ENCODE results near the gene TPST1. TPM values are rescaled to one million over a fixed set of nuclear protein-coding genes. Genes with fewer than 3 reads are reported as not detected.
"Not testable (repeated sequence)": the region's sequence is repeated elsewhere in the genome, so short reads cannot be mapped to it uniquely, and the experiment has no call there.

Gene TPST1
- total RNA-seq, 4 donors from 2014 or later: 1.4 to 3.7 (median 3.0) TPM

GRCh38 chr7:66213637-66214036 lies 8.5 kb downstream of the TPST1 start:
- Histone ChIP-seq H3K4me1 (no peaks in the 10 kb centered on the region), H3K4me3 (no peak overlapping the region), H3K36me3 (no peaks in the 10 kb centered on the region), H3K9me3 (no peaks in the 10 kb centered on the region), H3K27me3 (no peaks in the 10 kb centered on the region), H3K27ac (no peak overlapping the region)
- intact Hi-C loops (cut with DNase I; ENCODE audit: low total_unique reads): no loop called here
- no peak for ATAC-seq
- no peak for TF ChIP-seq CTCF (IDR thresholded peaks at IDR 0.05 in 4 of 5, conservative IDR thresholded peaks at IDR 0.05 in 1 of 5)
- TF ChIP-seq POLR2A (IDR thresholded peaks at IDR 0.05): no peak
- in situ Hi-C loops (cut with MboI; ENCODE audit: low sequenced_read_pairs in 4 of 4): no loop called here
- no peak for DNase-seq

GRCh38 chr7:66216687-66217086 lies 11.6 kb downstream of the TPST1 start:
- in situ Hi-C loops (cut with MboI; ENCODE audit: low sequenced_read_pairs in 4 of 4): no loop called here
- no peak for ATAC-seq
- no peak for TF ChIP-seq CTCF (IDR thresholded peaks at IDR 0.05 in 4 of 5, conservative IDR thresholded peaks at IDR 0.05 in 1 of 5)
- no peak for TF ChIP-seq POLR2A (IDR thresholded peaks at IDR 0.05)
- intact Hi-C loops (cut with DNase I; ENCODE audit: low total_unique reads): no loop called here
- H3K4me3 ChIP-seq: no peak overlapping the region
- H3K27ac ChIP-seq: no peak overlapping the region
- no peak for DNase-seq
- no peaks in the 10 kb centered on the region for H3K9me3 ChIP-seq
- H3K27me3 ChIP-seq: no peaks in the 10 kb centered on the region
- no peaks in the 10 kb centered on the region for H3K36me3 ChIP-seq
- no peaks in the 10 kb centered on the region for H3K4me1 ChIP-seq

GRCh38 chr7:66219805-66220204 lies 14.7 kb downstream of the TPST1 start:
- no peak for TF ChIP-seq POLR2A (IDR thresholded peaks at IDR 0.05)
- TF ChIP-seq CTCF (IDR thresholded peaks at IDR 0.05 in 4 of 5, conservative IDR thresholded peaks at IDR 0.05 in 1 of 5): no peak
- DNase-seq: no peak
- ATAC-seq: no peak
- Histone ChIP-seq H3K36me3 (no peaks in the 10 kb centered on the region), H3K4me1 (no peaks in the 10 kb centered on the region), H3K27ac (no peak overlapping the region), H3K9me3 (no peaks in the 10 kb centered on the region), H3K4me3 (no peak overlapping the region), H3K27me3 (no peaks in the 10 kb centered on the region)
- in situ Hi-C loops (cut with MboI; ENCODE audit: low sequenced_read_pairs in 4 of 4) (no loop called here), intact Hi-C loops (cut with DNase I; ENCODE audit: low total_unique reads) (no loop called here)

GRCh38 chr7:66221442-66221841 lies 16.3 kb downstream of the TPST1 start:
- Histone ChIP-seq H3K4me1 (no peaks in the 10 kb centered on the region), H3K27me3 (no peaks in the 10 kb centered on the region), H3K36me3 (no peaks in the 10 kb centered on the region), H3K27ac (no peak overlapping the region), H3K9me3 (no peaks in the 10 kb centered on the region), H3K4me3 (no peak overlapping the region)
- in situ Hi-C loops (cut with MboI; ENCODE audit: low sequenced_read_pairs in 4 of 4) (no loop called here), intact Hi-C loops (cut with DNase I; ENCODE audit: low total_unique reads) (no loop called here)
- no peak for DNase-seq
- no peak for TF ChIP-seq POLR2A (IDR thresholded peaks at IDR 0.05)
- TF ChIP-seq CTCF (IDR thresholded peaks at IDR 0.05 in 4 of 5, conservative IDR thresholded peaks at IDR 0.05 in 1 of 5): no peak
- ATAC-seq: no peak

- Histone ChIP-seq H3K4me1 (no peaks in the 10 kb centered on the region), H3K9me3 (no peaks in the 10 kb centered on the region), H3K27ac (no peak overlapping the region), H3K27me3 (no peaks in the 10 kb centered on the region), H3K4me3 (no peak overlapping the region), H3K36me3 (no peaks in the 10 kb centered on the region)
- ATAC-seq (no peak), DNase-seq (no peak)
- in situ Hi-C loops (cut with MboI; ENCODE audit: low sequenced_read_pairs in 4 of 4) (no loop called here), intact Hi-C loops (cut with DNase I; ENCODE audit: low total_unique reads) (no loop called here)
- no peak for TF ChIP-seq POLR2A (IDR thresholded peaks at IDR 0.05)
- no peak for TF ChIP-seq CTCF (IDR thresholded peaks at IDR 0.05 in 4 of 5, conservative IDR thresholded peaks at IDR 0.05 in 1 of 5)
Measured at GRCh38 chr7:66227808-66228207, 22.7 kb downstream of the TPST1 start.

GRCh38 chr7:66231326-66232216 lies 26.4 kb downstream of the TPST1 start:
- in situ Hi-C loops (cut with MboI; ENCODE audit: low sequenced_read_pairs in 4 of 4); H3K4me3 ChIP-seq; H3K27me3 ChIP-seq; H3K4me1 ChIP-seq; H3K27ac ChIP-seq; H3K36me3 ChIP-seq; DNase-seq; intact Hi-C loops (cut with DNase I; ENCODE audit: low total_unique reads); ATAC-seq; H3K9me3 ChIP-seq: not testable (repeated sequence)
